HG02938 (cell line): Measurements from ENCODE around the gene CHRM3.
"Not testable (repeated sequence)": the region's sequence is repeated elsewhere in the genome, so short reads cannot be mapped to it uniquely, and the experiment has no call there.

ENCODE experiments used
- ATAC-seq: cut with Tn5 transposase; IDR thresholded peaks from one replicate; pipeline ENCODE4 v1.9.1; 2021; ENCODE audit warnings: mild to moderate bottlenecking, moderate library complexity; ENCODE audit not compliant: unreplicated experiment

Gene CHRM3

DNA sequence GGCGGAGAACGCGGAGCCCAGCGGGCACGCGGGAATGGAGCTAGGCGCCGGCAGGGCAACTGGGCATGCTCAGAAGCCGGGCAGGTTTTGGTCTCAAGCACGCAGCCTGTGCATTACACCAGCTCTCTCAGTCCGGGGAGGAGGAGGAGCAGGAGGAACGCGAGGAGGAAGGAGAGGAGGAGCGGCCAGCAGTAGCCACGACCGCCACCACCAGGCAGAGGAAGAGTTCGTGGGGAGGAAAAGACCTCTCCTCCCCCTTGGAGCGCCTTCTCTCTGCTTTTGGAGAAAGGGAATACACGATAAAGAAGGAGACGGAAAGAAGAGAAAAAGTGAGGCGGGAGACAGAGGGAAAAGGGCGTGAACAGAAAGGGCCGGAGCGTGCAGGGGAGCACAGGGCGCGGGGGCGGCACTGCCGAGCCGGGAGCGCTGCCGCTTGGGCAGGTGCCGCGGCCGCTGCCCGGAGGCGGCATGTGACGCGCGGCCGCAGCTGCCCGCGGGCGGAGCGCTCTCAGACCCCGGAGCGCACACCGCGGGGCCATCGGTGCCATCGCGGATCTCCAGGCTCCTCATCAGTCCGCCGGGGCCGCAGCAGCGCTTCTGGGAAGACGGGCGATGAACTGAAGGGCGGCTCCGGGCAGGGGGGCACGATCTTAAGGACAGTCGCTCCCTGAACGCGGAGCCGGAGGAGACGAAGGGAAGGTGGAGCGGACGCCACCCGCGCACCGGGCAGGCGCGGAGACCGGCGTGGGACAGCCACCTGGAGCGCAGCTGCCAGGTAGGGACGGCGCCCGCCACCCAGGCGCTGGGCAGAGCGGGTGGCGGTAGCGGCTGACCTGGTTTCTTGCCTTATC lies at the start of gene CHRM3:
Gene CHRM3 (plus strand): TSS at position 116 of the 851 bp plus-strand sequence. CDS start 520,884 bp downstream, outside the sequence.
- no peak for ATAC-seq

DNA sequence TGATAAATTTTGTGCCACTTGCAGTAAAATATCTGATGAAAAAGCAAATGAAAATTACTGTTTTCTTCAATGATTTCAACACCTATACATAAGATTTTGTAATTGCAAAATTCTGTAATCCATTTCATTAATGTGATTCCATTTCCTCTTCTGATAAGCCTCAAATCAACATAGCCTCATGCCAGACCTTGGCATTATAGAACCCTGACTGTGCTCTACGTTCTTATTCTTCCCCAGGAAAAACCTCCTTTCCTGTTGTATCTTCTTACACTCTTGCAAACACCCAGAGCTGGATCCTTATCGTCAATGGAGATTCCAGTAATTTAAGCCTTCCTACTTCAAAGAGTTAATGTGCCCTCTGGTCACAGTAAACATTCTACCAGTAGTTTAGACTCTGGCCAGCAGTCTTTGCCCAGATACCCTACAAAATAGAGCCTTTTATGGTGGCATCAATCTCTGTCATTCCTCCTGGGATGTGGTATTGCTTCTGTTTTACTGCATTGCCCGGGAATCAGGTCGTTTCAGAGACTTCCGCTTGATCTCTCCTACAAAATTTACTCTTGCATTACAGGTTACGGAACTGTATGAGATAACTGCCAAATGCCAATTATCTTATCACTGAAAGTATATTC lies 48.5 kb upstream of the CHRM3 start:
- ATAC-seq, result no peak

DNA sequence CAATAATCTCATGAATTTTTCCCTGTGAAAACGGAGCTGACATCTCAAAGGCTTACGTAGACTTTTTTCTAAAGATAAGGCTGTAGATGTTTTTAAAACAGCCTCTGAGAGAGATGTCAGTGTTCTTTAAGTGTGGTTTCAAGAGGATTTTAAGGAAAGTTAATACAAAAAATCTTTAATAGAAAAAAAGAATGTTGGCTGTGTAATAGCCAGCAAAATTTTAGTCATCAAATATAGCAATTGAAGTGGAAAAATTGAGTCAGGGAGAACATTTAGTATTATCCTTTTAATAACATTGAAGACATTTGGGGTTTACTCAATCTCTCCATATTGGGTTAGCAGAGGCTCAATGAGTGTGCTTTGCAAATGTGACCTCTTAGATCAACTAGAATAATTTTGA lies 38.6 kb upstream of the CHRM3 start:
- ATAC-seq, result no peak

DNA sequence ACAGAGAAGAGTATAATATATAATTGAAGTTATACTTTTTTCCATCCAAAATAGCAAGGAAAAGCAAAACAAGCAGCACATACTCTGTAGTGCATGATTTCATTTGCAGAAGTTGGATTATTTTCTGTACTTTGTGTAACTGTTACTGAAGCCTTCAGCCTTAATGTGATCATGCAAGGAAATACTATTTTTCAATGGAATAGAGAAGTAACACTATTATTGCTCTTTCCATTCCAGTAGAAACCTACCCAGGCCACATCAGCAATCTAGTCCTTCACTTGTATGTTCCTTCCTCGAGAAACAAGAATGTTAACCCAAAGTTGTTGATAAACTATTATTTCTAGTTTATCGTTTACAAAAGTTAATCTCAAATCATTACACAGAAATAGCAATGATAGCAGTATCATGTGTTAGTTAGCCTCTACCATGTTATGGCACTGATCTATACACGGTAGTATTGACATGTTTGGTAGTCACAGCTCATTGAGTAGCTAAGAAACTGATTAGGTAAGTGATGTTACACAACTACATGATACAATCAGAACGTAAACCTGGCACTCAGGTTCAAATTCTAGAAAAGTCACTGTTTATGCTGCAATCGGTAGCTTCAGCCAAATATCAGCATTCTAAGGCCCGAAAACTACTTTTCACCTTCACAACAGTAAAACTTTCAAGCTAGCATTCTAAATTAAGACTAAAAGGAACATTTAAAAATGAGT lies 37.6 kb upstream of the CHRM3 start:
- no peak for ATAC-seq

DNA sequence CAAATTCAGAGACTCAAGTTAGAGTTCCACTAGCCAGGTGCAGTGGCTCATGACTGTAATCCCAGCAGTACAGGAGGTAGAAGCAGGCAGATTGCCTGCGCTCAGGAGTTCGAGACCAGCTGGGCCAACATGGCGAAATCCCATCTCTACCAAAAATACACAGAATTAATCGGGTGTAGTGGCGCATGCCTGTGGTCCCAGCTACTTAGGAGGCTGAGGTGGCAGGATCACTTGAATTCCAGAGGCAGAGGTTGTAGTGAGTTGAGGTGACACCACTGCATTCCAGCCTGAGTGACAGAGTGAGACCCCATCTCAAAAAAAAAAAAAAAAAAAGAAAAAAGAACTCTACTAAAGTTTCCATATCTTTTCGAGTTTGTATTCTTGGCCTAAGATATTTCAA lies 36.7 kb upstream of the CHRM3 start:
- ATAC-seq, result no peak

DNA sequence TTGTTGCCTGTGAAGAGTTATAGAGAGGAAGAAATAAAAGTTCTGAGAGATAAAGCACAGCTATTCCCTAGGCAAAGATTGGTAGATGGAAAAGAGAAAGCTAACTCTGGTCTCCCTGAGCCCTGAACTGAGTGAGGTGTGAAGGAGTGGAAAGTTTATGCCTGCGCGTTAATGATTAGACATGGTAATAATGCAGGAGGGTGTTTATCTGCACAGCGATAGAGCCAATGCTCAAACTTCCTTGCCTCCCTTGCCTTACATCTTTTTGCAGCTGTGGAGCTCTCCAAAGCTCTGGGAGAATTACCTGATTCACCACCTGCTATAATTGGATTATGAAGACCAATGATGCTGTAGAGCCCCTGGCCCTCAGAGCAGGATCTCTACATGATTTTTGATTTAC lies 32.8 kb upstream of the CHRM3 start:
- no peak for ATAC-seq

DNA sequence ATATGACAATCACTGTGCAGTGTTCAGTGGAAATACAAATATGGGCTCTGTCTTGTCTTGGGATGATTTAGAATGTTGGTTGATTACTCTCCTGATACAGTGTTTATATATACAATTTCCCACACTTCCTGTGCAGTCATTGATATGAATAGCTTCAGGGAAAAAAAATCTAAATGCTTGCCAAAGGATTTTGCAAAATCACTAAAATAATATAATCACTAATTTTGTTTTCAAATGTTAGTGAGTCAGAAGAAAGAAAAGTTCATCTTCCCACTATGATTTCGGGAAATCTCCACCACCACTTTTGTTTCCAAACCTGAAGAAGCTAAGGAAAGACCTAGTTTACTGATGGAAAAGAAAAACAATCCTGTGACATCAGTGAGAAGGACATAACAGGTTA lies 32.1 kb upstream of the CHRM3 start:
- no peak for ATAC-seq

DNA sequence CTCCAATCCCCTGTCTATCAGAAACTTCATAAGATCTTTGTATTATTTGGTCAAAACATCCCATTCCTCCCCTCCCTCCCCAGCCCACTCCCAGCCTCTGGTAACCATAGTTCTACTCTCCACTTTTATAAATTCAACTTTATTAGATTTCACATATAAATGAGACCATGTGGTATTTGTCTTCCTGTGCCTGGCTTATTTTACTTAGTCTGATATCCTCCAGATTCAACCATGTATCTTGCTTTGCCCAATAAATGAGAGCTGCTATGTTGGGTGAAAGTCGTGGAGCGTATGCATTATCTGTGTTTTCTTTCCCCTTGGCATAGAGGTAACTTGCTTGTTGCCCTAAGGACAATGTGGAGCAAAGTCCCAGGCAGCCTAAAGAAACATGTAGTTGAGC lies 28.5 kb upstream of the CHRM3 start:
- ATAC-seq, result no peak

DNA sequence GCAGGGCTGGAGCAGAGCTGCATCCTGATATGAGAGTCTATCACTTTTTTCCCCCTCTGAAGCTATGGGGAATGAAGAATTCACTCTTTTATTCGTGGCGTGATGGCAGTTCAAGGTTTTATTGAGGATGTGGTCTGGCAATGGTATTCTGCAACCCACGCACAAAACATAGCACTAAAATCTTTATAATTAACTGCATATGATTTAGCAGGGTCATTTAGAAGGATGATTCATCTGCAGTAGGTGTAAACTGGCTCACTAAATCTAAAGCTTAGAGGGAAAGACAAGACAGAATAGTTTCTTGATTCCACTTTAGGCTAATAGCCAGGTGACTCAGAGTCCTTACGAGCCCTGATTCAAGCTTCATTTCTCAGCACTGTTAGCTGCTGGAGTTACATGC lies 25.0 kb upstream of the CHRM3 start:
- ATAC-seq, result no peak

DNA sequence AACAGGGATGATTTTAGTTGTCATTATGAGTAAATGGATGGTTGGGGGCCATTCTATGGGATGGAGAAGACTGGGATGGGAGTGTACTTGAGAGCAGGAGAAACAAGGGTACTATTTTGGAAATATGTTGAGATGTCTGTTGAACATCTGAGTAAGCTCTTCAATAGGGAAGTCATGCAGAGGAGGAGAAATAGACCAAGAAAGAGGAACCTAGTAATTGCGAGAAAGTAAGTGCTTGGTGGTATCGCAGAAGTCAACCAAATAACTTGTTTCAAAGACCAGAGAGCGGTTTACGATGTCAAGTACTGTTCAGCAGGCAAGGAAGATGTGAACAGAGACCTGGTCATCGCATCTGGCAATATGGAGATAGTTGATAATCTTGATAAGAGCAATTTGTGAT lies 22.4 kb upstream of the CHRM3 start:
- no peak for ATAC-seq

DNA sequence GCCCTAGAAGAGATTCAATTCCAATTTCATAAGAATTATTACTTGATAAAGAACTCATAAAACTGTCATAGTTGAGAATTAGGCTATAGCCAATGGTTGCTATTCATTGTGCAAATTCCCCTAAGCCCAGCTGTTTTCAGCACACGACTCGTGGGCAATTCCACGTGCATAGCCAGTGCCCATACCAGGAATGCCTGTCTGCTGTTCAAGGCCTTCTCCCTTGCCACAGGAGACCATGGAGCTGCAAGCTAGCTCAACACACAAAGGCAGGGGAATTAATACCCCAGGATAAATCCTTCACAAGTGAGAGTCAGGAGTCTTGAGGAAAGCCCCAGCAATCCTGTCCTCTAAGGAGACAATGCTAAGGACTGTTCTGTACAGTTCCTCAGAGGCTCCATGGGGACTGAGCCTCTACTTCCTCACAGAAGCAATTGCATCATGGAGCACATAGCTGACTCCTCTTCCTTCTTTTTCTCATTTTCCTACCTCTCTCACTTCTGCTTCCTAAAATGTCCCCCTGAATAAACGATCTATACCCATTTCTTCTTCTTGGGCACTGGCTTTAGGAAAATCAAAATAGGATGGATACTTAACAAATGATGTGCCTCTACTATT lies 19.1 kb upstream of the CHRM3 start:
- no peak for ATAC-seq

DNA sequence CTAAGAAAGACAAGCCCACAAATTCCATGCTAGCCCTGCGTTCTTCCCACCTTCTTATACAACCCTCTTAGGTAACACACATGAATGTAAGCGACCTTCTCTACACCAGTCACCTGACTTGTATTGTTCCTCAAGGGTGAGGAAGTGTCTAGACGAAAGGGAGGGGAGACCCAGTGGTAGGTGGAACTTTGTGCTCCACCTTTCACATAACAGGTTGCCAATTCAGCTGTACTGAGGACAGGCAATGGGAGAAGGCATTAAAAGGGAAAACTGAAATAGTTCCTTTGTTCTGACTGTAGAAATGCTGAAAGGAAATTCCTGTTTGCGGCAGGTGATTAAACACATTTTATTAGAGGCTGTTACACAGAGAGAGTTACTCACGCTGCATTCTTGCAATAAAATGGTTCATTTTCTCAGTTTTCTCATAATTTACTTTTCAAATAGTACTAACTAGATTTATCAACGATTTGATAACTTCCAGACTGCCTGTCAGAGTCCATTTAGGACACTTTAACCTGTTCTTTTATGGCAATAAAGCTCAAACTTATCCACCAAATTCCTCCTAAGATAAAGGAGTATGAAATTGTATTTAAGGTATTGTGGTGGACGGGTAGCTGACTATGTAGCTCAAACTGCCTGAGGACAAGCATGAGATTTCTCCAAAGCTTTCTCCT lies 17.8 kb upstream of the CHRM3 start:
- no peak for ATAC-seq

DNA sequence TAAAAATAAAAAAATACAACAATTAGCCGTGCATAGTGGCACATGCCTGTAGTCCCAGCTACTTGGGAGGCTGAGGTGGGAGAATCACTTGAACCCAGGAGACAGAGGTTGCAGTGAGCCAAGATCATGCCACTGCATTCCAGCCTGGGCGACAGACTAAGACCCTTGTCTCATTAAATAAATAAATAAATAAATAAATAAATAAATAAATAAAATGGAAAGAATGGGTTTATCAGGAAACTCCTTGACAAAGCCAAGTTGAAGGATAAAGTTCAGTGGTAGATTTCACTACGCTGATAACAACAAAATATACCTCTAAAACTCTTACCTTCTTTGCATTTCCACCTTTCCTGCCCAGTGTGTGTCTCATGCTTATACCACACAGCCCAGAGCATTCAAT lies 15.5 kb upstream of the CHRM3 start:
- ATAC-seq, result not testable (repeated sequence)

DNA sequence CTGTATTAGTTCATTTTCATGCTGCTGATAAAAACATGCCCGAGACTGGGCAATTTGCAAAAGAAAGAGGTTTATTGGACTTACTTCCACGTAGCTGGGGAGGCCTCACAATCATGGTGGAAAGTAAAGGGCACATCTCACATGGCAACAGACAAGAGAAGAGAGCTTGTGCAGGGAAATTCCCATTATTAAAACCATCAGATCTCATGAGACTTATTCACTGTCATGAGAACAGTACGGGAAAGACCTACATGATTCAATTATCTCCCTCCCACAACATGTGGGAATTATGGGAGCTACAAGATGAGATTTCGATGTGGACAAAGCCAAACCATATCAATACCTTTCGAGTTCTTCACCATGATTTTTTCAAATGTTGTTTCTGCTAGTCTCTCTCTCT lies 3.7 kb upstream of the CHRM3 start:
- ATAC-seq, result no peak

DNA sequence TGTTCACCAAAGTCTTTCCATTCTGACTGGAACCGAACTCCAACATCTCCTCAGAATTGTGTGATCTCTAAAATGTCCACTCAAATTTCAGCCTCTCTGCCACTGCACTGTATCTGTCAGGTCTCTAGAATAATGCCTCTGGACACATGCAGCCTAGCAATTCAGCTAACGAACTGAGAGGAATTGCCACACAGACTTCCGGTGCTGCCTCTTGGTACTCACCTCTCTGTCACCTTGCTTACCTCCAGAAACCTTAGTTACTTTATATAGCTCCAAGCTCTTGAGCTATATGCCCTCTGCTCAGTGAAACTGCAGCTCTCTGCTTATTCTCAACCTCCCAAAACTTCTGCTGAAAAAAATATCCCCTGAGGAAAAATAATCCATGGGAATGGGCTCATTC lies 2.7 kb upstream of the CHRM3 start:
- ATAC-seq, result no peak

DNA sequence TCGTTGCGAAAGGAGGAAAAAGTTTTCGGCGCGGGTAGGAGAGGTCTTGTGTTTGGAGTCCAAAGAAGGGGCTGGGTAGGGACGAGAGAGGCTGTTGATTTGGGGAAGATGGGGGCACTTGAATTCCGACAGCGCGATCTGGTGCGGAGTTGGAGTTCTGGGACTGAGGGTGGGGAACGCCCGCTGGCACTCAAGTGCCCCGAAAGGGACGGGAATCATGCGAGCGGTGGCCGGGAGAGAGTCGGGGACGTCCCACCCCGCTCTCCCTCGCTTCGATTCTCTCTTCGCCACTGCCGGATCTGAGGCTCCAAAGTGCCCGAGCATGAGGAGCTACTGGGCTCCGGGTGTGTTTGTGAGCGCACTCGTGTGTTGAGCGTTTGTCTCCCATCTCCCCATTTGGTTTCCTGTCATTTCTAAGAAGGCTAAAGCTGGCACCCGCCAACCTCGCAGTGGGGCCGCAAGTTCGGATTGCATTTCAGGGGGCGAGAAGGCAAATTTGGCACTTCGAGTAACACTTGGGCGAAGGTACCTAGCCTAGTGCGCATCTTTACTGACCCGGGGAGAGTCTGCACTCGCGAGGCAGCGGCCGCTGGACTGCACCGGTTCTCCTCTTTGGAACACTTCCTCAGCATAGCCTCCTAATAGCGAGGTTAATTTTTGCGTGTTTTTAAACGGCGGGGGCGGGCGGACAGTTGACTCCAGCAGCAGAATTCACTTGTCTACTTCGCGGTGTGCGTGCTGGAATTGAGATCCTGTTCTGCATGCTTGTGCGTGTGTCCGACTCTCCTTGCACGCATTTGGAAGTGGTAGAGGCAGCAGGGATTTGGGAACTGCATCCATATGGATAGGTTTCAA lies 1.2 kb downstream of the CHRM3 start:
- ATAC-seq, result no peak

DNA sequence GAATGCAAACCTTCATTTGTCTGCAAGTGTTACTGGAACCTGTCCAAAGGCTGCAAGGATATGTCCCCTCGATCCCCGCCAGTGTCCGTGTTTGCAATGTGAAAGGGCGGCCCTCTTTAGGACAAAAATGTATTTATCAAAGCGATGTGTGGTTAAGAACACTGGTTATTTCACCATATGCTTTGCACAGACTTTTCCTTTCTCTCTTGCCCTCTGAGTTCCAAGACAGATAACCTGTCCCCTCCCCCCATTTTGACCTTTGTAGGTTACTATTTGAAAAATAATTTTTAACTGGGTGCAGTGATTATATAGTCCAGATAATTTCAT lies 1.8 kb downstream of the CHRM3 start:
- no peak for ATAC-seq

DNA sequence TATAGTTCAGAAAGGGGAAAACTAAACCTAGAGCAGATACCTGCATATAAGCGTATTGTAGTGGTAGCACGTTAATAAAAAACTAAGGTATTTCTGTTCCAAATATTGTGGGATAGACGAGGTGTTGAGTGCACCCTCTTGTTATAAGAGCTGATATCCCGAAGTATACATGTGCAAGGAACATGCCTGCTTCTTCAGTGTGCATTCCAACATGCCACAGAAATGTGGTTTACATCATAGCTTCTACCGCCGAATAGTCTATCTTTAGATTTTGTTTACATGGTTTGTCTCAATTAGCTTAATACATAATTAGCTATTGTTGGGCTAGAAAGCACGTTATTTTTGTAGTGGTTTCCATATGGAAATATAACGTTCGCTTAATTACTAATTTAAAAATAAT lies 2.2 kb downstream of the CHRM3 start:
- no peak for ATAC-seq

DNA sequence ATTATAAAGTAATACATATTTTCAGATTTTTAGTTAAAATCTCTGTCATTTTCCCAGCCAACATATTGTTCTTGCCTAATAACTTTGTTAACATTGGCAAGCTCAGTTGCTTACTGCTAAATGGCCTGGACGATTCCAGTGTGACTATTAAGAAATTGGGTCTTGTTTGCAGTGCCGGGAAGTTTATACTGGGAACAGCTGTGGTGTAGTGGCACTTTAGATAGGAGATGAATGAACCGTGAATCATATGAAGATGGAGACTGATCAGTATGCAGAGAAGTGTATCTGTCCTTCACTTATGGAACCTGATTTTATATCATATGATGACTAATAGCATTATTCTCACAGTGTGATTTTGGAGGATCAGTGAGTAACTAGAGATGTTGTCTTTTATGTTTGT lies 3.3 kb downstream of the CHRM3 start:
- no peak for ATAC-seq

DNA sequence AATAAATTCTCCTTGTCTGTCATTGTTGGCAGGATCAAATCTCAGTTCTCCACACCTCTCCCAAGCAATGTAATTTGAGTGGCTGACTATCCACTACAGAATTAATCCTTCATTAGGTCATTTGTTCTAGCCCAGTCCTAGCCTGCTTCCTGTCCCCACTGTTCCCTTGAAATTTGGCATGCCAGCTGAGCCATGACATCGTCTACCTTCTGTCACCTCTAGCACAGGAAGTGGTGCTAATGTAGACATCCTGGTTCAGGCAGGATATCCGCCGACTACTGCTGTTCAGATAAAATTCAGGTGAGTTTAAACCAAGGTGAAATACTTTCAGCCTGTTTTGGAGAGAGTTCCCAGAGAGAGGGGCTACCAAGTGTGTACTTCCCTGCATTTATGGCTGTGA lies 5.9 kb downstream of the CHRM3 start:
- no peak for ATAC-seq
